ENCODE data around the gene MED8.

MED8 gene

DNA sequence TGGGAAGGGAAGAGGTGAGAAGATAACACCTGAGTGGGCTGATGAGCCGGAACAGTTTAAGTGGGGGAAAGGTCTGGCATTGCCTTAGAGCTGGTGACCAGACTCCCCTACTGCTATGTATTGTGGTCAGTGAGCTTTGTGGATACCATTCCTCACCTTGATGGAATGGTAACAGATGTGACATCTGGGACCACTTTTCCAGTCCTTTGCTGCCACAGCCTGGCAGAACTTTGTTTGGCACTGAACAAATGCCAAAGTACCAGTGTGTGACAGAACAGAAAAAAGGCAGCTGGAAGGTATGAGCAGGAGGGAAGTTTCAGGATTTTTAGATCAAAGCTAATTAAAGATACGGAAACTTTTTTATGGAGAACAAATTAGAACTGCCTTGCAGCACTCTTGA is 6.2 kb downstream of the MED8 start:
- TF ChIP-seq, protein P1, sequence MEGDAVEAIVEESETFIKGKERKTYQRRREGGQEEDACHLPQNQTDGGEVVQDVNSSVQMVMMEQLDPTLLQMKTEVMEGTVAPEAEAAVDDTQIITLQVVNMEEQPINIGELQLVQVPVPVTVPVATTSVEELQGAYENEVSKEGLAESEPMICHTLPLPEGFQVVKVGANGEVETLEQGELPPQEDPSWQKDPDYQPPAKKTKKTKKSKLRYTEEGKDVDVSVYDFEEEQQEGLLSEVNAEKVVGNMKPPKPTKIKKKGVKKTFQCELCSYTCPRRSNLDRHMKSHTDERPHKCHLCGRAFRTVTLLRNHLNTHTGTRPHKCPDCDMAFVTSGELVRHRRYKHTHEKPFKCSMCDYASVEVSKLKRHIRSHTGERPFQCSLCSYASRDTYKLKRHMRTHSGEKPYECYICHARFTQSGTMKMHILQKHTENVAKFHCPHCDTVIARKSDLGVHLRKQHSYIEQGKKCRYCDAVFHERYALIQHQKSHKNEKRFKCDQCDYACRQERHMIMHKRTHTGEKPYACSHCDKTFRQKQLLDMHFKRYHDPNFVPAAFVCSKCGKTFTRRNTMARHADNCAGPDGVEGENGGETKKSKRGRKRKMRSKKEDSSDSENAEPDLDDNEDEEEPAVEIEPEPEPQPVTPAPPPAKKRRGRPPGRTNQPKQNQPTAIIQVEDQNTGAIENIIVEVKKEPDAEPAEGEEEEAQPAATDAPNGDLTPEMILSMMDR (IDR thresholded peaks at IDR 0.05; ENCODE audit: control insufficient read depth, extremely low read depth, insufficient read depth), result peak; percentile 32; the same call in 1 of the 2 replicates
- no peak for DNase-seq (ENCODE audit: low read depth)

DNA sequence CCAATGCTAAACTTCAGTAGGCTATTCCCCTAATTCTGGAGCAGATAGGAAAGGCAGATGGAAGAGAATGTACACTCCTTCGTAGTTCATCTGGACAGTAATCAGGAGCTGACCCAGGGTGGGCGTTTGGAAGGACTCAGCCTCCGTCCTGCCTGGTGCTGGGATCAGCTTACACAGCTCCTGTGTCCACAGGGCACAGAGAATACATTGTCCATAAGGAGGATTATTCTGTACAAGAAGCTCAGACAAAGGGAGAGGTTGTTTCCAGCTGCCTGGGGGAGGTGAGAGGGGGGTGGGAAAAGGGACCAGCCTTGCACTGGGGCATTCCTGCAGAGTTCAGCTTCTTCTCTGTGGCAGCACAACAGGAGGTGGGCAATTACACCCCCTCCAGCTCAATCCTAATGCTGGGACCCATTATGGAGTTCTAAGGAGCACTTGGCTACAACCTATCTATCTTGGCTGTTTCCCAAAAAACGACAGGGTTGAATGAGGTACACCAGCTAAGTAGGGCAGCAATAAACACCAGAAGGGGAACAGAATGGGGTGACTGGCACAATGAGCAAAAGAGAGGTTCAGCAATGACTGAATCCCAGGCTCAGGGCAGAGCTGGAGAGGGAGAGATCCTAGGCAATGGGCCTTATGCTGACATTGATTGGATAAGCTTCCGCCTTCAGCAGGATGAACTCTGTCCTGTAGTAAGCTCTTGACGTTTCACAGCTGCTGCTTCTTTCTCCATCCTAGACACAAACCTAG is 7.4 kb downstream of the MED8 start:
- DNase-seq (ENCODE audit: low read depth), result no peak
- H3K4me3 ChIP-seq (ENCODE audit: low read depth, low read length), result no peak overlapping the region
- TF ChIP-seq, protein P1 (IDR thresholded peaks at IDR 0.05; ENCODE audit: control insufficient read depth, extremely low read depth, insufficient read depth), result no peak

More for the DNA sequence above, 6.2 kb downstream of the MED8 start:
- no peak overlapping the region for H3K4me3 ChIP-seq (ENCODE audit: low read depth, low read length)

DNA sequence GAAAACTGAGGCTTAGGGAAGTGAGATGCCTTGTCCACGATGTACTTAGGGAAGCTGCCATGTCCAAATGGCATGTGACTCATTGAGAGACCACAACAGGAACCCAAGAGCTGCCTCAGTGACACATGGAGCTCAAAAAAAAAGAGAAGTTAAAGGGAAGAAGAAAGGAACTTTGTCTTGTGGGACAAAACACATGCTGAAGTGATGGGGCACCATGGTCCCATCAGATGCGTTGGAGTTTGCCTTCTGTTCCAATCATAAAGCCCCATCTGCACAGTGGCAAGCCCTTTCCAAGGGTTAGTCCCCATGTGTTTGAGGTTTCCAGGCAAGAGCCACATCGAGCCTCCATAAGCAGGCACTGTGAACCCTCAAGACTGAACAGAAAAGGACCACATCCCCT is 8.0 kb downstream of the MED8 start:
- no peak for DNase-seq (ENCODE audit: low read depth)
- TF ChIP-seq, protein P1 (IDR thresholded peaks at IDR 0.05; ENCODE audit: control insufficient read depth, extremely low read depth, insufficient read depth), result no peak
- no peak overlapping the region for H3K4me3 ChIP-seq (ENCODE audit: low read depth, low read length)

DNA sequence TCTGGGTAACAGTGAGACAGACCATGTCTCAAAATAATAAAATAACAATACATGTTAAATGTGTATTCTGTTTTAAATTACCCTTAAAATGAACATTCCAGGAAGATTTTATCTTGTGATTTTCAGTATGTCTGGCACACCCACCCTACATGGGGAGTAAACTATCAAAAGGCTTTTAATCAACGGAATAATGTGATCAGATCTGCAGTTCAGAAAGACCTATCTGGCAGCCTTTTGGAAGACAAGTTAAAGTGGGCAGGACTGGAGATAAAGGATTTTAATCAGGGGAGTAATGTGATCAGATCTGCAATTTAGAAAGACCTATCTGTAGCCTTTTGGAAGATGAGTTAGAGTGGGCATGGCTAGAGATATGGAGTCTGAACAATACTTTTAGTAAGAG is 10.1 kb downstream of the MED8 start:
- TF ChIP-seq, protein P1 (IDR thresholded peaks at IDR 0.05; ENCODE audit: control insufficient read depth, extremely low read depth, insufficient read depth), result no peak
- no peak overlapping the region for H3K4me3 ChIP-seq (ENCODE audit: low read depth, low read length)
- no peak for DNase-seq (ENCODE audit: low read depth)

DNA sequence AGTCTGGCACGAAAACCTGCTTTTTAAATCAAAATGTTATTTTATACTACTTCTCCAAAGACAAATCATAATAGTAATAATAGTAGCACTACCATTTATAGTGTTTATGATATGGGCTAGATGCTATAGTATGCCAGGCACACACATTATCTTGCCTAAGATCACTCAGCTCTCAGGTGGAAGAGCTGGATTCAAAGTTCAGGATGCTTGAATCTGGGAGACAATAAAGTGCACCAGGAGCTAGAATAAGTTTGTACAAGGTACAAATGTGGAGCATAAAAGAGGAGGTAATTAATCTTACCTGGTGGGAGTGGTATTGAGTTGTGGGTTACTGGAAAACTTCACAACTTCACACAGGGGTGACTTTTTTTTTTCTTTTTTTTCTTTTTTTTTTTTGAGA is 11.8 kb downstream of the MED8 start:
- TF ChIP-seq, protein P1 (IDR thresholded peaks at IDR 0.05; ENCODE audit: control insufficient read depth, extremely low read depth, insufficient read depth), result no peak
- H3K4me3 ChIP-seq (ENCODE audit: low read depth, low read length), result no peak overlapping the region
- DNase-seq (ENCODE audit: low read depth), result no peak

DNA sequence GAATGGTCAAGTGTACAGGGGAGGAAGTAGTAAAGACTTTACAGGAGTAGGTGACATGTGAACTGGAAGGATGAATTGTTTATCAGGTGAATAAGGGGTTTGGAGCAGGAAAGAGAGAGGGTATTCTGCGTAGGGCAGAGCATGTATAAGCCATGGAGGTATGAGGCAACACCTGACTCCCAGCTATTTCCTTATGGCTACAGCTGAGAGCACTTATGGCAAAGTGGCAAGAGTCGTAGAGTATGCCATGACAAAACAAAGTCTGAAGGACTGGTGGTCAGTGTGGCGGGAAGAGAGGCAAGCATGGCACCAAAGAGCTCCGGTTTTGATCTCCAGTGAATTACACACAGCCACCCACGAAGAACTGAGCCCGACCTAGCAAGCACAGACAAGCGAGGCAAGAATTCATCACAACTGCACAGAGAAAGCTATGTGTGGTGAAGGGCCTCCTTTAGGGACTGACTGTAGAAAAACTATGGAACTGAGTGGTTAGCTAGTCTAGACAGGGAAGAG is 12.8 kb downstream of the MED8 start:
- H3K4me3 ChIP-seq (ENCODE audit: low read depth, low read length), result no peak overlapping the region
- TF ChIP-seq, protein P1 (IDR thresholded peaks at IDR 0.05; ENCODE audit: control insufficient read depth, extremely low read depth, insufficient read depth), result no peak
- DNase-seq (ENCODE audit: low read depth), result no peak
